Spleen (tissue), 11 donors: ENCODE measurements around the gene DAZAP2. TPM values are rescaled to one million over a fixed set of nuclear protein-coding genes. Genes with fewer than 3 reads are reported as not detected.

Experiments
- DNase-seq: peaks from one replicate; pipeline ENCODE4 v3.0.0-alpha.2; 2020
- H3K27ac ChIP-seq, 8 donors: fragments of 200-600 bp; sonication (generic) in 7 of 8; 1 replicate in 4 of 8; 2 replicates in 4 of 8; pipeline versions ENCODE4 v1.5.0 to v1.8.0; 2016 to 2021; ENCODE audit warnings: inconsistent platforms in 4 of 8, mild to moderate bottlenecking in 4 of 8, moderate library complexity in 1 of 8
- H3K27me3 ChIP-seq, 7 donors: fragments of 200-600 bp; sonication (generic) in 6 of 7; replicated peaks in 1 of 7; 1 replicate in 4 of 7; 2 replicates in 3 of 7; pipeline versions ENCODE4 v1.5.0 to v1.8.0; 2016 to 2021; ENCODE audit warnings: inconsistent platforms in 3 of 7, mild to moderate bottlenecking in 1 of 7
- H3K36me3 ChIP-seq, 6 donors: fragments of 200-600 bp; sonication (generic) in 5 of 6; 1 replicate in 4 of 6; 2 replicates in 2 of 6; pipeline versions ENCODE4 v1.5.0 to v1.8.0; 2016 to 2021; ENCODE audit warnings: inconsistent platforms in 2 of 6
- H3K4me1 ChIP-seq, 6 donors: fragments of 200-600 bp; sonication (generic) in 5 of 6; 1 replicate in 3 of 6; 2 replicates in 3 of 6; pipeline versions ENCODE4 v1.5.0 to v1.8.0; 2016 to 2021; ENCODE audit warnings: inconsistent platforms in 3 of 6
- H3K4me3 ChIP-seq, 8 donors: fragments of 200-600 bp; sonication (generic) in 7 of 8; 1 replicate in 4 of 8; 2 replicates in 4 of 8; pipeline versions ENCODE4 v1.5.0 to v1.8.0; 2016 to 2021; ENCODE audit warnings: inconsistent platforms in 4 of 8, mild to moderate bottlenecking in 4 of 8, moderate library complexity in 2 of 8
- H3K9me3 ChIP-seq, 8 donors: fragments of 200-600 bp; sonication (generic) in 7 of 8; 1 replicate in 4 of 8; 2 replicates in 4 of 8; pipeline versions ENCODE4 v1.5.0 to v1.8.0; 2016 to 2021; ENCODE audit warnings: inconsistent platforms in 4 of 8
- CTCF ChIP-seq, 11 experiments: fragments of 200-600 bp in 7 of 11; fragments of 450-650 bp in 4 of 11; sonication (generic) in 4 of 11; IDR thresholded peaks in 8 of 11; conservative IDR thresholded peaks in 3 of 11; 1 replicate in 7 of 11; 2 replicates in 4 of 11; pipeline versions ENCODE4 v1.4.0 to v1.8.0; 2016 to 2021; ENCODE audit warnings: antibody characterized with exemption in 11 of 11, inconsistent platforms in 4 of 11, mild to moderate bottlenecking in 1 of 11
- POLR2A ChIP-seq, 3 donors: fragments of 450-650 bp; IDR thresholded peaks; one replicate each; pipeline ENCODE4 v1.5.1; 2017; ENCODE audit warnings: antibody characterized with exemption in 3 of 3, mild to moderate bottlenecking in 1 of 3
- POLR2AphosphoS5 ChIP-seq, 3 donors: sonication (generic); formaldehyde crosslinking; IDR thresholded peaks; one replicate each; pipeline ENCODE4 v1.5.1; 2017; ENCODE audit warnings: antibody characterized with exemption in 3 of 3
- WGBS, 5 donors: extraction: QIAGEN DNeasy Blood & Tissue Kit in 3 of 5; methylation state at CpG; one replicate each; pipeline versions ENCODE4 v1.1.5 to v1.1.7; 2013 to 2018; 5-methylcytosine and 5-hydroxymethylcytosine counted together
- intact Hi-C: fragments of 100-400 bp; cut with DNase I; formaldehyde crosslinking; loops from one replicate; pipeline ENCODE4 v1.15.0; 2023; ENCODE audit warnings: low total_unique reads
- polyA plus RNA-seq, 3 donors: library from polyadenylated mRNA; stranded (reverse); fragments of 200-250 nt; gene quantifications; one replicate each; pipeline ENCODE4 v1.2.1, GENCODE V29; 2013
- total RNA-seq, 7 donors: library from RNA; depleted of rRNA in 3 of 7; stranded (reverse); fragments of >200 nt in 3 of 7; fragmentation: NEBNext Ultra II Directional in 4 of 7; extraction: Animal tissue kit (Norgen Biotek cat#: 25700) in 4 of 7; gene quantifications; one replicate each; pipeline versions ENCODE4 v1.1.0 to v1.2.1, GENCODE V29; 2016 to 2021
- donor health status: healthy with polysubstance abuse.
- donor health status: DM: no; HTN: no; CAD: no; lungs with moderate emphysema.
- donor health status: DM: no; HTN: no; CAD: no.
- donor health status: Bipolar disorder and iron deficiency.
- donor health status: healthy.
- donor health status: DM: no; HTN: no; CAD: no.
- donor health status: DM: yes; HTN: yes; CAD: no.

Gene DAZAP2
- total and polyA plus RNA-seq, 10 donors: 181 to 493 (median 292) TPM

- no peak for DNase-seq
- Histone ChIP-seq H3K27me3 (no peaks in the 10 kb centered on the region), H3K4me3 (no peak overlapping the region)
Measured at GRCh38 chr12:51197736-51198567, 40.7 kb upstream of the DAZAP2 start.

GRCh38 chr12:51198568-51199365 lies 39.9 kb upstream of the DAZAP2 start:
- DNase-seq: no peak
- WGBS, 5 donors: 85 to 92% (median 88%) methylated on average over 13 to 16 of the region's 16 CpGs
- intact Hi-C loops: no loop called here
- Histone ChIP-seq H3K36me3 (peaks cover 0 to 33% (median 0%) of the 10 kb centered on the region in 6 donors), H3K27ac (no peak overlapping the region), H3K4me3 (no peak overlapping the region), H3K4me1 (no peaks in the 10 kb centered on the region), H3K27me3 (no peaks in the 10 kb centered on the region), H3K9me3 (no peaks in the 10 kb centered on the region)
- no peak for TF ChIP-seq POLR2AphosphoS5 (IDR thresholded peaks at IDR 0.05)
- TF ChIP-seq POLR2A (IDR thresholded peaks at IDR 0.05): no peak
- TF ChIP-seq CTCF (IDR thresholded peaks at IDR 0.05 in 8 of 11, conservative IDR thresholded peaks at IDR 0.05 in 3 of 11): no peak

More at GRCh38 chr12:51197736-51198567, 40.7 kb upstream of the DAZAP2 start:
- no peak overlapping the region for H3K27ac ChIP-seq
- 89 to 98% (median 94%) methylated on average over 26 to 38 of the region's 38 CpGs for WGBS, 5 donors
- H3K4me1 ChIP-seq: no peaks in the 10 kb centered on the region
- intact Hi-C loops: no loop called here
- peaks cover 0 to 26% (median 0%) of the 10 kb centered on the region in 6 donors for H3K36me3 ChIP-seq
- no peaks in the 10 kb centered on the region for H3K9me3 ChIP-seq
- TF ChIP-seq POLR2A (IDR thresholded peaks at IDR 0.05) (no peak), CTCF (IDR thresholded peaks at IDR 0.05 in 8 of 11, conservative IDR thresholded peaks at IDR 0.05 in 3 of 11) (no peak)

- no peak for TF ChIP-seq POLR2AphosphoS5 (IDR thresholded peaks at IDR 0.05)
- TF ChIP-seq POLR2A (IDR thresholded peaks at IDR 0.05): no peak
- TF ChIP-seq CTCF (IDR thresholded peaks at IDR 0.05 in 8 of 11, conservative IDR thresholded peaks at IDR 0.05 in 3 of 11): no peak
- intact Hi-C loops: no loop called here
- no peak for DNase-seq
Measured at GRCh38 chr12:51199366-51199945, 39.2 kb upstream of the DAZAP2 start.

More at GRCh38 chr12:51199366-51199945, 39.2 kb upstream of the DAZAP2 start:
- Histone ChIP-seq H3K36me3 (peaks cover 0 to 40% (median 0%) of the 10 kb centered on the region in 6 donors), H3K27ac (no peak overlapping the region), H3K4me3 (no peak overlapping the region), H3K9me3 (no peaks in the 10 kb centered on the region), H3K27me3 (no peaks in the 10 kb centered on the region), H3K4me1 (no peaks in the 10 kb centered on the region)
- WGBS, 5 donors: 84 to 95% (median 90%) methylated on average over 9 to 10 of the region's 10 CpGs
